GM23248 (cell line): ENCODE measurements around the gene VSIG2.

ENCODE experiments used
- EZH2 ChIP-seq: fragments of 200-600 bp; sonication (generic); IDR thresholded peaks from 2 replicates; pipeline ENCODE4 v1.6.1; 2018; ENCODE audit warnings: antibody characterized with exemption, mild to moderate bottlenecking; ENCODE audit not compliant: insufficient read depth, poor library complexity, severe bottlenecking
- EZH2phosphoT487 ChIP-seq: fragments of 200-600 bp; sonication (generic); IDR thresholded peaks from 2 replicates; pipeline ENCODE4 v1.6.1; 2018; ENCODE audit warnings: antibody characterized with exemption, moderate library complexity, mild to moderate bottlenecking, low read depth; ENCODE audit not compliant: insufficient read depth

DNA sequence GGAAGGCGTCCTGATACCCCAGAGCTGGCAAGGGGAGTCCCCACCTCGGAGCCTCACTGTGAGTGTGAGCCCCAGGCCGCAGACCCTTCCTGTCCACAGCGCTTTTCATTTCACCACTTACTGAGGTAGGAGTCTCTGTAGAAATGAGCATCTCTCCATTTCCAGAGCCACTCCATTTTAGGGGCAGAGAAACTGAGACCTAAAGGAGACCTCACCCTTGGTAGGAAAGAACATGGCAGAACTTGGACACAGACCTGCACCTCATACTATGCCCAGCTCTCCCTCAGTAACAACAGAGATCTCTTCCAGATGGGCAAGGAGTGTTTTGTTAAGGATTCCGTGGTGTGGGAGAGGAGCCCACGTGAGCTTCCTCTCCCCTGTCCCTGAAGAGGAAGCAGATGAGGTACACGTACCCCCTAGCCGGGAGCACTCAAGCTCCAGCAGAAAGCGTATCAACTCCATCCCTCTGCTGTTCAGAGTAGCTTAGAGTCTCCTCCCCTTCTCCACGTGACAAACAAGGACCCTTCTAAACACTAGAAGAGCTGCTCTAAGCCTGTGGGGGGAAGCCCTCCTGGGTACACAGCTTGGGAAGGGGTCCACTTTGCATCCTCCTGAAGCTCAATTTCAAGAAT is 532 bp upstream of the VSIG2 start:
- no peak for TF ChIP-seq EZH2phosphoT487
- peak; percentile 69 for TF ChIP-seq EZH2
